ENCODE results near the gene DIDO1.

Gene DIDO1

DNA sequence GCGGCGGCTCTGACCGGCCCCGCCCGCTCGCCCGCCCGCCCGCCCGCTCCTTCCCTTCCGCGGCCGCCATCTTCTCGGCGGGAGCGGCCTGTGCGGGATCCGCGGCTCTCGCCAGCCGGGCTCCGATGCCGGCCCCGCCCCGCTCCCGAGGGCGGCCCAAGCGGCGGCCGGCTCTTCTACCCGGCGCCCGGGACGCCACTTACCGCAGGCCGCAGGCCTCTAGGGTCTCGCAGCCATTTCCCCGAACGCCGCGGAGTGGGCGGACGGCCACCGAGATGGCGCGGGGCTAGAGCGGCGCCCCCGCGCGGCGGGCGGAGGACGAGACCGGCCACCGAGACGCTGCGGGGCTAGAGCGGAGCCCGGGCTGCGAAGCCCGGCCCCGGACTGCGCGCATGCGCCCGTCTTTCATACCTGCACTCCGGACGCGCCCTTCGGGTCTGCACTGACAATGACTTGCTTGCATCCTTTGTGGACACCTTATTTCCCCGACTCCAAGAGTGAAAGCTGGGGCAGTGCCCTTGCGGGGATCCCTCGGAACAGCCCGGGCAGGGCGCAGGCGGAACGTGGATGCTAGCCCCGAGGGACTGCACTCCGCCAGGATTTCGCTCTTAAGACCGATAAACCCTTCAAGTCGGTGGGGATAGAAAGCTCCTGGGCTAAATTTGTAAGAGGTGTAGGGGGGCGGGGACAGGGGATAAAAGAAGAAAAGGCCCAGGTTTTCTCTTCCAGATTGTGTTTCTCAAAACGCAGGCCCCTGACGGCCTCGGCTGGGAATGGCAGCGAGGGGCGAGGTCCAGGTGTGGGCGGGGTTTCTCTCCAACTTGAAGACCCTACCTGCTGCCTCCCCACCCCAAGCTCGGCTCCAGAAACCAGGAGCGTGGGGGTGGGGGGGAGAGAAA is at the start of gene DIDO1:
DIDO1 (minus strand) TSS at position 277 of the 899 bp plus-strand sequence.
- peaks cover 33% of the 10 kb centered on the region for H3K4me1 ChIP-seq (ENCODE audit: control insufficient read depth, insufficient read depth, low read length)
- H3K4me3 ChIP-seq (ENCODE audit: low read length), result peak within 1 kb of the TSS; percentile 96
- H3K27ac ChIP-seq (ENCODE audit: low read depth, low read length), result peak within 1 kb of the TSS; percentile 90
- no peaks in the 10 kb centered on the region for H3K27me3 ChIP-seq (ENCODE audit: control insufficient read depth, insufficient read depth, low read length)
- peak within 1 kb of the TSS; percentile 95 for H3K9ac ChIP-seq (ENCODE audit: low read length)
- no peaks in the 10 kb centered on the region for H3K36me3 ChIP-seq (ENCODE audit: control insufficient read depth, insufficient read depth, low read length)

DNA sequence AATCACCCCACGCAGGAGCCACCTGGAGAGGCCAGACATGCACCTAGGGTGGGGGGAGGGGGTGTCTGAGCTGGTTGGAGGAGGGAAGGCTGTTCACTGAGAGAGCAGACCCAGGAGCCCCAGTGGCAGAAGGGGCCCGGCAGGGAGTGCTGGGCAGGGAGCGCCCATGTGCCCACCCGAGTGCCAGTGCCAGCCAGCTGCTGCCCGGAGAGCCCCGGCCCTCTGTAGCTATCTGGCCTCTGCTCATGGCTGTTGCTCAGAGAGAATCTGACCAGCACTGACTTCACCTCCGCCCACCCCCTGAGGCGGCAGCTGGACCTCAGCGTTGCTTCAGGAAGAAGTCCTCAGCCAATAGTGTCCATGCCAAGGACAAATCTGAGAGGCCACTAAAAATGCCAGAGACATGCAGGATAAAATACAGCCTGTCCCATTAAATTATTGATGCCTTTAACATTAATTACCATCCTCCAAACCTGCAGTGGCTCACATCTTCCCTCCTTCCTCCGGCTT is 49.0 kb upstream of the DIDO1 start:
- Histone ChIP-seq H3K36me3 (ENCODE audit: control insufficient read depth, insufficient read depth, low read length) (no peaks in the 10 kb centered on the region), H3K27ac (ENCODE audit: low read depth, low read length) (no peak overlapping the region), H3K4me3 (ENCODE audit: low read length) (no peak overlapping the region), H3K9ac (ENCODE audit: low read length) (no peak overlapping the region), H3K4me1 (ENCODE audit: control insufficient read depth, insufficient read depth, low read length) (peaks cover 2% of the 10 kb centered on the region), H3K27me3 (ENCODE audit: control insufficient read depth, insufficient read depth, low read length) (peaks cover 40% of the 10 kb centered on the region)

DNA sequence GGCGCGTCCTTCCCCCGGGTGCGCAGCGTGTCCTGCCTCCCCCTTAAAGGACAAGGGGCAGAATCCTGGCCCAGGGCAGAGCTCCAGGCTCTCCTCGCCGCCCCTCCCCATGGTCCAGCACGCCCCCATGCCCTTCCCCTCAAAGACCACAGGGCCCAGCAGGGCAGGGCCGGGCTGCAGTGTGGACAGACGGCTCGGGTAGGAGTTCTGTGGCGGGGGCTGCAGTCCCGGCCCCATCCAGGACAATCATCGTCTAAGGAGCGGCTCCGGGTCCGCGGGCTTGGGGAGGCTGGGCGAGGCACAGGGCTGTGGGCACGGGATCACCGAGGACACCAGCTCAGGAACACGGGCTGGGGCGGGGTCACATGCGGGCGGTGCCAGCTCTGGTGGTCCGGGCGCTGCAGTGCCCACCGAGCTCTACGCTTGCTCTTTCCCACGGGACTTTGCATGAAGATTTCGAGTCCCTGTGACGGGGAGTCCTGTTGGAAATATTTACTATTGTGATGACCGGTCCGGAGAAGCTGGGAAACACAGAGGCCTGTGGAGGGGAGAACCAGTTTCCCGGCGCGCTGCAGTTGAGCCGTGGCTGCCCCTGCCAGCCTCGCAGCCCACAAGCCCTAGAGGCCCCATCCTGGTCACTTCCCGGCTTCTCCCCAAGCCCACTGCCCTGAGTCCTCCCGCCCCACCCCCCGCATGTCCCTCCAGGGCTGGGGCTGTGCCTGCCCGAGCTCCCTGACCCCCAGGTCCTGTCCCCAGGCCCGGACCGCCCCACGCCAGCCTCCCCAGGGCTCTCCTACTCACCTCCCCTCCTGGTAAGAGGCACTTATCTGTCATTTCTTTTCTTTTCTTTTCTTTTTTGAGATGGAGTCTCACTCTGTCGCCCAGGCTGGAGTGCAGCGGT is 46.8 kb upstream of the DIDO1 start:
- Histone ChIP-seq H3K36me3 (ENCODE audit: control insufficient read depth, insufficient read depth, low read length) (no peaks in the 10 kb centered on the region), H3K9ac (ENCODE audit: low read length) (no peak overlapping the region), H3K27ac (ENCODE audit: low read depth, low read length) (no peak overlapping the region), H3K4me1 (ENCODE audit: control insufficient read depth, insufficient read depth, low read length) (peaks cover 2% of the 10 kb centered on the region), H3K27me3 (ENCODE audit: control insufficient read depth, insufficient read depth, low read length) (peaks cover 40% of the 10 kb centered on the region), H3K4me3 (ENCODE audit: low read length) (peak overlapping the region; percentile 53)

DNA sequence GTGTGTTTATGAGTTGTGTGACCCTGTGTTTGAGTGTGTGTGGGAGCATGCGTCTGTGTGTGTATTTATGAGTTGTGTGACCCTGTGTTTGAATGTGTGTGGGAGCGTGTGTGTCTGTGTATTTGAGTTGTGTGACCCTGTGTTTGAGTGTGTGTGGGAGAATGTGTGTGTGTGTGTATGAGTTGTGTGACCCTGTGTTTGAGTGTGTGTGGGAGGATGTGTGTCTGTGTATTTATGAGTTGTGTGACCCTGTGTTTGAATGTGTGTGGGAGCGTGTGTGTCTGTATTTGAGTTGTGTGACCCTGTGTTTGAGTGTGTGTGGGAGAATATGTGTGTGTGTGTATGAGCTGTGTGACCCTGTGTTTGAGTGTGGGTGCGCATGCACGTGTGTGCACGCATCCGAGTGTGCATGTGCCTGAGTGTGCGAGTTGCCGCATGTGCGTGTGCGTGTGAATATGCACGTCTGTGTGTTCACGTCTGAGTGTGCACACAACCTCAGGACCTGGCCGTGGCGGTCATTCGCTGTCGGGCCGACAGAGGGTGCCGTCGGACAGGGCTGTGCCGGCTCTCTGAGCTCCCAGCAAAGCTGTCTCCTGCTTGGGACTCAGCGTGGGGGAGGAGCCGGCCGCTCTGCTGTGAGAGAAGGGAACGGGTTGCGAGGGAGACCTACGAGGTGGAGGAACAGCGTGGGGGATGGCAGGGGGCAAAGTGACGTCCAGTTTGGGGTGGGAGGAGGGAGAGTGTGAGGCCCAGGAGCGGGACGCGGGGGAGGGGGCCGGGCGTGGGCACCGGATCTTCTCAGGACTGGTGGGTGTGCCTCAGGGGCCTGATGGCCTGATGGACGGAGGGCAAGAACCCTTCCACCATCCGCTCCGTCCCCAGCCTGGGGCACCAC is 45.9 kb upstream of the DIDO1 start:
- H3K27me3 ChIP-seq (ENCODE audit: control insufficient read depth, insufficient read depth, low read length), result peaks cover 37% of the 10 kb centered on the region
- H3K9ac ChIP-seq (ENCODE audit: low read length), result no peak overlapping the region
- peak overlapping the region; percentile 53 for H3K4me3 ChIP-seq (ENCODE audit: low read length)
- no peak overlapping the region for H3K27ac ChIP-seq (ENCODE audit: low read depth, low read length)
- H3K4me1 ChIP-seq (ENCODE audit: control insufficient read depth, insufficient read depth, low read length), result peaks cover 2% of the 10 kb centered on the region
- no peaks in the 10 kb centered on the region for H3K36me3 ChIP-seq (ENCODE audit: control insufficient read depth, insufficient read depth, low read length)

DNA sequence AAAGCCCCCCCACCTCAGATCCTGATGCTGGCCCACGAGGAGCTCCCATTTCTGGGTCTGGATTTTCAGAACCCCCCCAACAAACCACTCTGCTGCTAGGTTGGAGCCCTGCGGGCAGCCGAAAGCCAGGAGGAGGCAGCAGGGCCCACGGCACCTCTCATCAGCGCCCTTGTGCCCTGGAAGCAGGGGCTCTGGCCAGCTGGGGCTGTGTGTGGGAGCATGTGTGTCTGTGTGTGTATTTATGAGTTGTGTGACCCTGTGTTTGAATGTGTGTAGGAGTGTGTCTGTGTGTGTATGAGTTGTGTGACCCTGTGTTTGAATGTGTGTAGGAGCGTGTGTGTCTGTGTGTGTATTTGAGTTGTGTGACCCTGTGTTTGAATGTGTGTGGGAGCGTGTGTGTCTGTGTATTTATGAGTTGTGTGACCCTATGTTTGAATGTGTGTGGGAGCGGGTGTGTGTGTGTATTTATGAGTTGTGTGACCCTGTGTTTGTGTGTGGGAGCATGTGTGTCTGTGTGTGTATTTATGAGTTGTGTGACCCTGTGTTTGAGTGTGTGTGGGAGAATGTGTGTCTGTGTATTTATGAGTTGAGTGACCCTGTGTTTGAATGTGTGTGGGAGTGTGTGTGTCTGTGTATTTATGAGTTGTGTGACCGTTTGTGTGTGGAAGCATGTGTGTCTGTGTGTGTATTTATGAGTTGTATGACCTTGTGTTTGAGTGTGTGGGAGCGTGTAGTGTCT is 45.1 kb upstream of the DIDO1 start:
- no peaks in the 10 kb centered on the region for H3K36me3 ChIP-seq (ENCODE audit: control insufficient read depth, insufficient read depth, low read length)
- H3K27ac ChIP-seq (ENCODE audit: low read depth, low read length), result no peak overlapping the region
- no peak overlapping the region for H3K4me3 ChIP-seq (ENCODE audit: low read length)
- peaks cover 34% of the 10 kb centered on the region for H3K27me3 ChIP-seq (ENCODE audit: control insufficient read depth, insufficient read depth, low read length)
- peaks cover 2% of the 10 kb centered on the region for H3K4me1 ChIP-seq (ENCODE audit: control insufficient read depth, insufficient read depth, low read length)
- no peak overlapping the region for H3K9ac ChIP-seq (ENCODE audit: low read length)

DNA sequence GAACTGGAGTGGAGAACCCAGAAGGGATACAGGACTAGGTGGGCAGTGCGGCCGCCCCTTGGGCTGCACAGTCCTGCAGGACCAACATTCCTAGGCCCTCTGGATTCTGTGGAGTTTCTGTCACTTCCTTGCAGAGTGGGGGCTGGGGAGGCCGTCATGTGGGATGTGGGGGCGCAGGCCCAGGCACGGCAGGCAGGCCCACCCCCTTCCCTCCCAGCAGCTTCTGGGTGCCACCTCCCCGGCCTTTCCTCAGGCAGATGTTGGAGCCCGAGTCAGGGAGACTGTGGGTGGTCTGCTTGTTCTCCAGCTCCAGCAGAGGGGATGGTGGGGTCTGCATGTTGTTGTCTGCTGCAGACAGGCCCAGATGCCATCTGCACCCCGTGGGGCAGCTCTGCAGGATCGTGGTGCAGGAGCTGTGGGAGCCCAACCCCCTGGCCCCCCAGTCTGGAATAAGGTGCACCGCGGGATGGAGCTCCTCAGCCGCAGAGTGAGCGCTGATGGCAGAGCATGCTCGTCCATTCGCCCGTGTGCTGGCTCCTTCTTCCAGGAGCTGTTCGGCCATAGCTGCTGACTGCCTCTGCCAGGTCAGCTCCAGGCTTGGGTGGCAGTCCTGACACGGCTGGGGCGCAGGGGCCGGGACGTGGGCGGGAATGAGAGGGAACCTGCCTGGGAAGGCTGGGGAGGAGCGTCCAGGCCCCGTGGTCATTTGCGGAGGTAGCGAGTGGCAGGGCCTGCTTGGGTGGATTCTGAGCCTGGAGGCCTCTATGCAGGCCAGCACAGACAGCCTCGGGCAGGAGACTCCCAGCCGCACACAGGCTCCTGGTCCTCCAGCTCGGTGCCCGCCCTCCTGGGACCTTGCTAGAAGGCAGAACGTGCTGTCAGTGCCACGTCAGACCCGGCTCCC is 44.3 kb upstream of the DIDO1 start:
- Histone ChIP-seq H3K36me3 (ENCODE audit: control insufficient read depth, insufficient read depth, low read length) (no peaks in the 10 kb centered on the region), H3K4me3 (ENCODE audit: low read length) (no peak overlapping the region), H3K27me3 (ENCODE audit: control insufficient read depth, insufficient read depth, low read length) (peaks cover 34% of the 10 kb centered on the region), H3K9ac (ENCODE audit: low read length) (no peak overlapping the region), H3K4me1 (ENCODE audit: control insufficient read depth, insufficient read depth, low read length) (peaks cover 2% of the 10 kb centered on the region), H3K27ac (ENCODE audit: low read depth, low read length) (no peak overlapping the region)

DNA sequence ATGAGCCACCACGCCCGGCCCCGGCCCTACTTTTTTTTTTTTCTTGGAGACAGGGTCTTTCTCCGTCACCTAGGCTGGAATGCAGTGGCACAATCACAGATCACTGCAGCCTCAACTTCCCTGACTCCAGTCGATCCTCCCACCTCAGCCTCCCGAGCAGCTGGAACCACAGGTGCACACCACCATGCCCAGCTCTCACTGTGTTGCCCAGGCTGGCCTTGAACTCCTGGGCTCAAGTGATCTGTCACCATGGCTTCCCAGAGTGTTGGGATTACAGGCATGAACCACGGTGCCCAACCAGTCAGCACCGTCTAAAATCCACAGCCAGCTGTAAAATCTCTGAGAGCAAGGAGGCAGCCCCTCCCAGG is 43.6 kb upstream of the DIDO1 start:
- Histone ChIP-seq H3K36me3 (ENCODE audit: control insufficient read depth, insufficient read depth, low read length) (no peaks in the 10 kb centered on the region), H3K27me3 (ENCODE audit: control insufficient read depth, insufficient read depth, low read length) (peaks cover 30% of the 10 kb centered on the region), H3K27ac (ENCODE audit: low read depth, low read length) (no peak overlapping the region)

DNA sequence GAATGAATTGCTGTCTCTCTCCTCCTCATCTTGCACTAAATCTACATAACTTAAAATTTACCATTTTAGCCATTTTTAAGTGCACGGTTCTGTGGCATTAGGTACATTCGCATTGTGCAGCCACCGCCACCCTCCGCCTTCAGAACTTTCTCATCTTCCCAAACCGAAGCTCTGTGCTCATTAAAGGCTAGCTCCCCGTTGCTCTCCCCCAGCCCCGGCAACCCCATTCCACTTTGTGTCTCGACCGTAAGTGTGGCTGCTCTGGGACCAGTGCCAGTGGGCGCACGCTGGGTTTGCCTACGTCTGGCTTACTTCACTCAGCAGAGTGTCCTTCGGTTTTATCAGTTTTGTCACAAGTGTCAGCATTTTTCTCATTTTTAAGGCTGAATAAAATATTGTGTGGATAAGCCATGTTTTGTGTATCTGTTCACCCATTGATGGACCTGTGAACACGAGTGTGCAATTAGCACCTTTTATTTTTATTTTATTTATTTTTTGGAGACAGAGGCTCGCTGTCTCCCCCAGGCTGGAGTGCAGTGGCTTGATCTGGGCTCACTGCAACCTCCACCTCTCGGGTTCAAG is 43.0 kb upstream of the DIDO1 start:
- Histone ChIP-seq H3K4me3 (ENCODE audit: low read length) (no peak overlapping the region), H3K27me3 (ENCODE audit: control insufficient read depth, insufficient read depth, low read length) (peaks cover 25% of the 10 kb centered on the region), H3K4me1 (ENCODE audit: control insufficient read depth, insufficient read depth, low read length) (peaks cover 2% of the 10 kb centered on the region), H3K9ac (ENCODE audit: low read length) (no peak overlapping the region), H3K27ac (ENCODE audit: low read depth, low read length) (no peak overlapping the region), H3K36me3 (ENCODE audit: control insufficient read depth, insufficient read depth, low read length) (no peaks in the 10 kb centered on the region)

More for the DNA sequence above, 43.6 kb upstream of the DIDO1 start:
- H3K4me3 ChIP-seq (ENCODE audit: low read length), result no peak overlapping the region
- no peak overlapping the region for H3K9ac ChIP-seq (ENCODE audit: low read length)
- H3K4me1 ChIP-seq (ENCODE audit: control insufficient read depth, insufficient read depth, low read length), result peaks cover 2% of the 10 kb centered on the region

DNA sequence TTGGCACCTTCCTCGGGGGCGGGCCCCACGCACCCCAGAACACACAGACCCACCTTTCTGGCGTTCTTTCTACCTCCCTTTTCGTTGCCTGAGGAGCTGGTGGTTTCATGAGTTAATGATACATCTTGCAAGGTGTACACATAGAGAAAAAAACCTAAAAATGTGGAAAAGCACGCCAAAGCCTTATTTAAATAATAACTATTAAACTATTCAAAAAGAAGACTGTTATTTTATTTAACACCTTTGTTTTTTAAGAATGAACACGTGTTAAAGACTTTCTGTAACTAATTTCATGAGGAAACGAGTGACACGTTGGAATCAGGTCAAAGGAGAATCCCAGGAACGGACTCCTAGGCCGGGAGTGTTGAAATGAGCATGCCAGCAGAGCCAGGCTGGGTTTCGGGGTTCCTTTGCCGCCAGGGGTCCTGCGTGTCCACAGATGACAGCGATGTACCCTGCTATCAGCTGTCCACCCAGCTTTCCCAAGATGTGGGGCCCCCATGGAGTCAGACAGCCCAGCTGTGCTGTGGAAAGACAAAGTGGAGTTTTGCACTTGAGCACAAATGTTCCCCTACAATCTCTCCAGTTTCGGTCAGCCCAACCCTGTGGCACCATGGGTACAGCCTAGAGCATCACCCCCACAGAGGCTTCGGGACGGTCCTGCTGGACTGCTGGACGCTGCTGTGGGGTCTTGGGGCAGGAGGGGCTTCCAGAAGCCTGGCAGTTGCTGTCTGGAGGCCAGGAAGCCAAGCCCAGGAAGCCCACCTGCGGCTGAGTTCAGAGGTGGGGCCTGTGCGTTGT is 42.3 kb upstream of the DIDO1 start:
- H3K36me3 ChIP-seq (ENCODE audit: control insufficient read depth, insufficient read depth, low read length), result no peaks in the 10 kb centered on the region
- no peak overlapping the region for H3K4me3 ChIP-seq (ENCODE audit: low read length)
- no peak overlapping the region for H3K27ac ChIP-seq (ENCODE audit: low read depth, low read length)
- H3K27me3 ChIP-seq (ENCODE audit: control insufficient read depth, insufficient read depth, low read length), result peaks cover 21% of the 10 kb centered on the region
- no peak overlapping the region for H3K9ac ChIP-seq (ENCODE audit: low read length)
- H3K4me1 ChIP-seq (ENCODE audit: control insufficient read depth, insufficient read depth, low read length), result peaks cover 2% of the 10 kb centered on the region

Measured in rectal smooth muscle tissue (tissue), 1 donor.